Vagina (tissue), 2 donors: ENCODE measurements around the gene CHTF8. TPM values are rescaled to one million over a fixed set of nuclear protein-coding genes. Genes with fewer than 3 reads are reported as not detected.

Experiments
- DNase-seq, 2 donors: peaks; one replicate each; pipeline ENCODE4 v3.0.0-alpha.2; 2017; ENCODE audit errors: extremely low spot score in 2 of 2
- H3K27ac ChIP-seq: fragments of 200-600 bp; sonication (generic); one replicate; pipeline ENCODE4 v1.5.1; 2019
- H3K27me3 ChIP-seq: fragments of 200-600 bp; sonication (generic); one replicate; pipeline ENCODE4 v1.5.1; 2019
- H3K36me3 ChIP-seq, 2 donors: fragments of 200-600 bp; sonication (generic); one replicate each; pipeline ENCODE4 v1.5.1; 2017 to 2019
- H3K4me1 ChIP-seq: fragments of 200-600 bp; sonication (generic); one replicate; pipeline ENCODE4 v1.5.1; 2019
- H3K4me3 ChIP-seq, 2 donors: fragments of 200-600 bp; sonication (generic); 1 replicate in 1 of 2; 2 replicates in 1 of 2; pipeline ENCODE4 v1.5.1; 2016 to 2019
- H3K9me3 ChIP-seq: fragments of 200-600 bp; sonication (generic); one replicate; pipeline ENCODE4 v1.5.1; 2019
- POLR2A ChIP-seq, 2 donors: fragments of 450-650 bp; IDR thresholded peaks; one replicate each; pipeline ENCODE4 v1.6.1; 2017; ENCODE audit warnings: antibody characterized with exemption in 2 of 2, mild to moderate bottlenecking in 2 of 2, moderate library complexity in 2 of 2
- POLR2AphosphoS5 ChIP-seq, 2 donors: sonication (generic); formaldehyde crosslinking; IDR thresholded peaks; one replicate each; pipeline ENCODE4 v1.9.0; 2017; ENCODE audit warnings: antibody characterized with exemption in 2 of 2, mild to moderate bottlenecking in 2 of 2, low read depth in 1 of 2; ENCODE audit not compliant: insufficient read depth in 1 of 2
- intact Hi-C: fragments of 100-400 bp; cut with DNase I; formaldehyde crosslinking; loops from one replicate; pipeline ENCODE4 v1.15.1; 2023
- total RNA-seq: library from RNA; depleted of rRNA; stranded (reverse); fragments of >200 nt; gene quantifications from one replicate; pipeline ENCODE4 v1.2.3, GENCODE V29; 2016
- TF ChIP-seq, protein P1 (sequence below), 3 experiments: fragments of 450-650 bp in 2 of 3; fragments of 200-600 bp in 1 of 3; sonication (generic) in 1 of 3; IDR thresholded peaks; one replicate each; pipeline ENCODE4 v1.5.1; 2017 to 2019; ENCODE audit warnings: antibody characterized with exemption in 3 of 3, mild to moderate bottlenecking in 2 of 3, moderate library complexity in 2 of 3

Gene CHTF8
- total RNA-seq, 1 donor from 2014 or later: 59.4 TPM

DNA sequence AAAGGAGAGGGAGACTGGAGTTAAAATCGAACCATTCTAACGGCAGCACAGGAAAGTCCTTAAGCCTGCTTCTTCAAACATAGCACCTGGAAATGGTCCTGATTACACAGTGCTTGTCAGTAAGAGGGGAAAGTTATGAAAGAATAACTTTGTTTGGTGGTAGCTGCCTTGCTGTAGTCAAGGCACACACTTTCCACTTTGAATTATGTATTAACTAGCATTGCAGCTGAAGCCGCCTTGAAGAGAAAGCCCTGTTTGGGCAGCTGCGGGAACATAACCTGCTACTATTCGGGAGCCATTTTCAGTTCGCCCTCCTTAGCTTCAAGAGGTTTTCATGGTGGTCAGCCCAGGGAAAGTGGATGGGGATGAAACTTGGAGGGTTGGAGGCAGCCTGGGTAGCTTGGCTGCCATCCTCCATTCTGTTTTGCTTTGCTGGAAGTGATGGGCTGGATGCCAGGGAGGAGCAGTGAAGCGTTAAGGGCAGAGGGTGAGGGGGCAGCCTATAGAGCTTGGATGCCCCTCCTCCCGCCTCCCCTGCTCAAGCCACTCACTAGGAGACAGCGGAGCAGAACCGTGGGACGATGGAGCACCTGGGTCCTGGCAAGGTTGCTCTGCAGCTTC lies 32.2 kb downstream of the CHTF8 start:
- TF ChIP-seq, protein P1, sequence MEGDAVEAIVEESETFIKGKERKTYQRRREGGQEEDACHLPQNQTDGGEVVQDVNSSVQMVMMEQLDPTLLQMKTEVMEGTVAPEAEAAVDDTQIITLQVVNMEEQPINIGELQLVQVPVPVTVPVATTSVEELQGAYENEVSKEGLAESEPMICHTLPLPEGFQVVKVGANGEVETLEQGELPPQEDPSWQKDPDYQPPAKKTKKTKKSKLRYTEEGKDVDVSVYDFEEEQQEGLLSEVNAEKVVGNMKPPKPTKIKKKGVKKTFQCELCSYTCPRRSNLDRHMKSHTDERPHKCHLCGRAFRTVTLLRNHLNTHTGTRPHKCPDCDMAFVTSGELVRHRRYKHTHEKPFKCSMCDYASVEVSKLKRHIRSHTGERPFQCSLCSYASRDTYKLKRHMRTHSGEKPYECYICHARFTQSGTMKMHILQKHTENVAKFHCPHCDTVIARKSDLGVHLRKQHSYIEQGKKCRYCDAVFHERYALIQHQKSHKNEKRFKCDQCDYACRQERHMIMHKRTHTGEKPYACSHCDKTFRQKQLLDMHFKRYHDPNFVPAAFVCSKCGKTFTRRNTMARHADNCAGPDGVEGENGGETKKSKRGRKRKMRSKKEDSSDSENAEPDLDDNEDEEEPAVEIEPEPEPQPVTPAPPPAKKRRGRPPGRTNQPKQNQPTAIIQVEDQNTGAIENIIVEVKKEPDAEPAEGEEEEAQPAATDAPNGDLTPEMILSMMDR (IDR thresholded peaks at IDR 0.05): no peak
- TF ChIP-seq POLR2AphosphoS5 (IDR thresholded peaks at IDR 0.05; ENCODE audit: insufficient read depth in 1 of 2, low read depth in 1 of 2) (no peak), POLR2A (IDR thresholded peaks at IDR 0.05) (no peak)
- H3K9me3 ChIP-seq: no peaks in the 10 kb centered on the region
- H3K27me3 ChIP-seq: no peaks in the 10 kb centered on the region
- no peak overlapping the region for H3K27ac ChIP-seq
- H3K36me3 ChIP-seq: no peaks in the 10 kb centered on the region
- DNase-seq: no peak
- peaks cover 2% of the 10 kb centered on the region for H3K4me1 ChIP-seq
- intact Hi-C loops: loop anchor here (10.0 kb wide), 1 partner anchor 225 kb away; no protein-coding TSS in a partner anchor
- no peak overlapping the region for H3K4me3 ChIP-seq

DNA sequence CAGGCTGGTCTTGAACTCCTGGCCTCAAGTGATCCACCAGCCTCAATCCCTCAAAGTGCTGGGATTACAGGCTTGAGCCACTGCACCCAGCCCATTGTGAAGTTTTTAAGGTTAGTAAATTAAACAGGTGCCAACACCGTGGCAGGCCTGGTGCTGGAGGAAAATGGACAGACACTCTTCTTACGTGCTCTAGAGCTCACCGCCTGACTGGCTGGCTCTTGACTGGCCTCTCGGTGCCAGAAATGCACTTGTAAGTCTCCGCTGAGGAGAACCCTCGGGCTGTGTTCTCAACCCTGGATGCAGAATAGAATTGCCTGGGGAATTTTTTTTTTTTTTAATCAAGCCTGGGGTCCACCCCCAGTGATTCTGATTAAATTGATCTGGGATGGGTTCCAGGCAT lies 37.2 kb downstream of the CHTF8 start:
- H3K4me1 ChIP-seq: no peaks in the 10 kb centered on the region
- H3K9me3 ChIP-seq: no peaks in the 10 kb centered on the region
- no peak for DNase-seq
- no peak overlapping the region for H3K27ac ChIP-seq
- intact Hi-C loops: no loop called here
- no peaks in the 10 kb centered on the region for H3K36me3 ChIP-seq
- H3K27me3 ChIP-seq: no peaks in the 10 kb centered on the region
- TF ChIP-seq, protein P1 (IDR thresholded peaks at IDR 0.05): no peak
- TF ChIP-seq POLR2AphosphoS5 (IDR thresholded peaks at IDR 0.05; ENCODE audit: insufficient read depth in 1 of 2, low read depth in 1 of 2): no peak
- H3K4me3 ChIP-seq: no peak overlapping the region

DNA sequence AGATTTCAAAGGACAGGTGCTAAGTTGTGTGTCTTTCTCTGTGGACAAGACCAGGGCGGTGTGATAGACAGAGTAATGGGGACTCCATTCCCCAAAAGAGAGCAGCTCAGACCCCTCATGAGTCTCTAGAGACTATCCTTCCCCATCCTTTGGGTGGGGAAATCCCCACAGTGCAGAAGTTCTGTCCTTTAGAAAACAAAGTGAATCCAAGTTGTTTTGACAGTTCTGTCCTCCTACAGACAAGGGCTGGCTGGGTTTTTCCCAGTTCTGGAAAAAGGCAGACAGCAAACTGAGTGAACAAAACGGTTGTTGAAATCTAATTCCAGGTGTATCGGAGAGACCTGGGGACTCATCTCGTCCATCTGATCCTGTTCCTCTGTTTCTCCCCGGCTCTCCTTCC lies 37.9 kb downstream of the CHTF8 start:
- intact Hi-C loops: no loop called here
- H3K27ac ChIP-seq: no peak overlapping the region
- no peak for DNase-seq
- no peaks in the 10 kb centered on the region for H3K9me3 ChIP-seq
- H3K4me3 ChIP-seq: no peak overlapping the region
- no peaks in the 10 kb centered on the region for H3K36me3 ChIP-seq
- peaks cover 6% of the 10 kb centered on the region for H3K4me1 ChIP-seq
- TF ChIP-seq POLR2A (IDR thresholded peaks at IDR 0.05): no peak
- TF ChIP-seq, protein P1 (IDR thresholded peaks at IDR 0.05): no peak
- TF ChIP-seq POLR2AphosphoS5 (IDR thresholded peaks at IDR 0.05; ENCODE audit: insufficient read depth in 1 of 2, low read depth in 1 of 2): no peak
- no peaks in the 10 kb centered on the region for H3K27me3 ChIP-seq

DNA sequence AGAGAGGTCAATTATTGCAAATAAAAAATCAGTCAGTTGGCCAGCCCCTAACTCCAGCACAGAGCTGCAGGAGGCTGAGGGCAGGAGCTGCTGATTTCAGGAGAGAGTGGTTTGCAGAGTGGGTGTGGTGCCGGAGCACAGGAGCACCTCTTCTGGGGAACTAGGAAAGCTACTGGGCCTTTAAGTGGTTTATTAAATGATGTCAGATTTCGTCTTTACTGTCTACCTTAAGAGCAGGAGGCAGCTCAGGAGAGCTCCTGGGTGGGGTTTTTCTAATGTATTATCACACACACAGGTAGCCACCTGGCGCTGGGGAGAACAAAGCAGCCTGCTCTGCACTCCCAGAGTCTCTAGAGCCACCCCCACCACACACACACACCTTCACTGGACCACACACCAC lies 38.4 kb downstream of the CHTF8 start:
- no peak for DNase-seq
- Histone ChIP-seq H3K4me1 (peaks cover 9% of the 10 kb centered on the region), H3K27ac (no peak overlapping the region), H3K4me3 (no peak overlapping the region), H3K36me3 (no peaks in the 10 kb centered on the region), H3K27me3 (no peaks in the 10 kb centered on the region), H3K9me3 (no peaks in the 10 kb centered on the region)
- TF ChIP-seq POLR2A (IDR thresholded peaks at IDR 0.05) (no peak), POLR2AphosphoS5 (IDR thresholded peaks at IDR 0.05; ENCODE audit: insufficient read depth in 1 of 2, low read depth in 1 of 2) (no peak)
- TF ChIP-seq, protein P1 (IDR thresholded peaks at IDR 0.05): no peak
- intact Hi-C loops: no loop called here

DNA sequence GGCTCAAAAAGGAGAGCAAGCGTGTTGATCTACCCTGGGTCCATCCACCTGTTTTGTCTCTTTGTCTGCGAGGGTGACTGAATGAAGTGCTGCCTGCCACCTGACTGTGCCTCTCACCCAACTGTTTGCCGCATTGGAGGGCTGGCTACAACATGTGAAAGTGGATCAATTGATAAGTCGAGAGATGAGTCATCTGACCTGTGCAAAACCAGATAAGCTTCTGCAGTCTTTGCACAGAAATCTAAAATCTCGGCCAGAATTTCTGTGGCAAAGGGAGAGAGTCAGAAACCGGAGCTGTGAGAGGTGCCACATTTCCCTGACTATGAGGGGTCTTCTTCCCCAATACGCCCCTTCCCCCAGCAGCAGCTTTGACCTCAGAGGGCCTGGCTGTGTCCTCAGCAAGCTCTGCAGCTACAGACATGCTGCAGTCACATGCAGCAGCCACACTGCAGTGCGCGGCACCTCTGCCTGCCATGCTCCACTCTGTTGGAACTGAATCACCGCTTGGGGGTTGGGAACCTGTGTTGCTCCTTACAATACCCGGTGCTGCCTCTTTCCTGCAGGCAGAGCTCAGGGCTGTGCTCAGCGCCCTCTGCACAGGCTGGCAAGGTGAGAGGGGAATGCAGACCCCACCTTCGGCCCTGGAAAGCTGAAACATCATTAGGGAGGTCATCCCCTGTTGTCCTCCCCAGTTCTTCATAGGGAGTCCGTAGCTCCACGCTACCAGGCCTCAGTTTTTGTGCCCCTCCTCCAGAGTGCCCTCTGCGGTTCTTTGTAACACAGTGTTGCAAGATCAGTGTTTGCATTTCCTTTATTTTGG lies 43.1 kb downstream of the CHTF8 start:
- TF ChIP-seq POLR2AphosphoS5 (IDR thresholded peaks at IDR 0.05; ENCODE audit: insufficient read depth in 1 of 2, low read depth in 1 of 2) (no peak), POLR2A (IDR thresholded peaks at IDR 0.05) (no peak)
- TF ChIP-seq, protein P1 (IDR thresholded peaks at IDR 0.05): no peak
- intact Hi-C loops: no loop called here
- no peak for DNase-seq
- Histone ChIP-seq H3K9me3 (no peaks in the 10 kb centered on the region), H3K4me1 (peaks cover 9% of the 10 kb centered on the region), H3K27ac (no peak overlapping the region), H3K36me3 (no peaks in the 10 kb centered on the region), H3K27me3 (no peaks in the 10 kb centered on the region), H3K4me3 (no peak overlapping the region)
